ENCODE measurements around the gene ZFP82.
A peak's percentile ranks its signal among the peaks of the same experiment; 100 is the strongest.

The ZFP82 gene

DNA sequence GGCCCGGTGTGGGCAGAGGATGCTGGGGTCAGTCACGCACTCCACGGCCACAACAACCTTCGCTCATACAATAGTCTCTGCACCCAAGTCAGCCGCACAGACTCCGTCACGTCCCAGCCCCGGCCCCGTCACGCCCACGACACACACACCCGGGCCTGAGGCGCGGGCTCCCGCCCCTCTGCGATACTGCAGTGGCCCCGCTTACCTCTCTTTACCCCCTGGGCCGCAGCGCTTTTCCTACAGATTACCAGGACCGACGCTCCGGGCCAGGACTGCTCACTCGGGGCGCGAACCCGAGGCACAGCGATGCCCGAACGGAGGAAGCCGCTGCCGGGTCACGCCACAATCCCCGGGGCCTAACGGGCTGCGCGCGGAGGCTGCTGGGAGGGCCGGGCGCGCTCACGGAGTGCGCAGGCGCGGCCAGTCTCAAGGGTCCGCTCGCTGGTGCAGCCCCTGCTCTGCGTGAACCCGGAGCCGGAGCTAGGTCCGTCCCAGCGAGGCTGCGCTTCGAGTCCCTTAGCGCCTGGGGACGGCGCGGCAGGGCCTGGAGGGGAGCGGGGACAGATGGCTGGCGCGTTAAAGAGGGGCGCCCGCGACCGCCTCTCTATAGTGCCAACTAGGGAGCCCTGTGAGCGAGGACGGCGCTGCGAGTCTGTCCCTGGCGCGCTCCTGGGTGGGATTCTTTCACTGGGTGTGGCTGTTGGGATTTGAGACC lies at the start of gene ZFP82:
ZFP82 (minus strand) TSS at position 358 of the 715 bp plus-strand sequence. CDS start 8,855 bp downstream, outside the sequence.
- peak; percentile 69 for DNase-seq (ENCODE audit: low read depth)

DNA sequence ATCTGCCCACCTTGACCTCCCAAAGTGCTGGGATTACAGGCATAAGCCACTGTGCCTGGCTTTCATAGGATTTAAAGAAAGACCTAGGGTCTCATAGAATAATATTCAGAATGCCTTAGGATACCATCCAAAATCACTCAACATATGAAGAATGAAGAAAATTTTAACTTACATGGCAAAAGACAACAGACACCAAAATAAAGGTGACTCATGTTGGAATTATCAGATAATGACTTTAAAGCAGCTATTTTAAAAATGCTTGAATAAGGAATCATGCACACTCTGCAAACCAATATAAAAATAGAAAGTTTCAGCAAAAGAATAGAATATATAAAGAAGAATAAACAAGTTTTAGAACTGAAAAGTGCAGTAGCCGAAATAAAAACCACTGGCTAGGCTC lies 41.6 kb upstream of the ZFP82 start:
- DNase-seq (ENCODE audit: low read depth): no peak

GRCh38 chr19:36456831-36457230 lies 38.4 kb upstream of the ZFP82 start:
- no peak for DNase-seq (ENCODE audit: low read depth)

DNA sequence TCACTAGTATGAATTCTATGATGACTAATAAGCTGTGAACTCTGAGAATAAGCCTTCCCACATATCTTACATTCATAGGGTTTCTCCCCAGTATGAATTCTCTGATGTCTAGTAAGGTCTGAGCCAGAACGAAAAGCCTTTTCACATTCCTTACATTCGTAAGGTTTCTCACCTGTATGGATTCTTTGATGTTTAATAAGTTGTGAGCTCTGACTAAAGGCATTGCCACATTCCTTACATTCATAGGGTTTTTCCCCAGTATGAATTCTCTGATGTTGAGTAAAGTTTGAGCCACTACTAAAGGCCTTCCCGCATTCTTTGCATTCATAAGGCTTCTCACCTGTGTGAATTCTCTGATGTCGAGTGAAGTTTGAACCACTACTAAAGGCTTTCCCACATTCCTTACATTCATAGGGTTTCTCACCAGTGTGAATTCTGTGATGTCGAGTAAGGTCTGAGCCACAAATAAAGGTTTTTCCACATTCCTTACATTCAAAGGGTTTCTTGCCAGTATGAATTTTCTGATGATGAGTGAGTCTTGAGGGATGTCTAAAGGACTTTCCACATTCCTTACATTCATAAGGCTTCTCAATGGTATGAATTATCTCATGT lies 30.7 kb upstream of the ZFP82 start:
- DNase-seq (ENCODE audit: low read depth): no peak

GRCh38 chr19:36441339-36441738 lies 22.9 kb upstream of the ZFP82 start:
- DNase-seq (ENCODE audit: low read depth): no peak

DNA sequence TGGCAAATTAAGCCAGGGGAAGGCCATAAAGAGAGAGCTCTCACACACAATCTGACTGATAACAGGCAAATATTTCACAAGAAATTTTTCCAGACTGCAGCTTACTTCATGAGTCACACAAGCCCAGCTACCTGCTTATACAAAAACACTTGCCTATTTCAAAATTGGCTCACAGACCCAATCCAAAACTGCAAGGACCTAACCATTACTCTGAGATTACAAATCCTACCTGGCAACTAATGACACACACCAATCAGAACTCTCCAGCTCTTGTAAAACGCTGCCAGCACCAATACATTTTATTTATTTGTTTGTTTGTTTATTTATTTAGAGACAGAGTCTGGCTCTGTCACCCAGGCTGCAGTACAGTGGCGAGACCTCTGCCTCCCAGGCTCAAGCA lies 18.1 kb upstream of the ZFP82 start:
- no peak for DNase-seq (ENCODE audit: low read depth)

- DNase-seq (ENCODE audit: low read depth): no peak
These were observed 5.5 kb upstream of the ZFP82 start for GRCh38 chr19:36423925-36424324.

DNA sequence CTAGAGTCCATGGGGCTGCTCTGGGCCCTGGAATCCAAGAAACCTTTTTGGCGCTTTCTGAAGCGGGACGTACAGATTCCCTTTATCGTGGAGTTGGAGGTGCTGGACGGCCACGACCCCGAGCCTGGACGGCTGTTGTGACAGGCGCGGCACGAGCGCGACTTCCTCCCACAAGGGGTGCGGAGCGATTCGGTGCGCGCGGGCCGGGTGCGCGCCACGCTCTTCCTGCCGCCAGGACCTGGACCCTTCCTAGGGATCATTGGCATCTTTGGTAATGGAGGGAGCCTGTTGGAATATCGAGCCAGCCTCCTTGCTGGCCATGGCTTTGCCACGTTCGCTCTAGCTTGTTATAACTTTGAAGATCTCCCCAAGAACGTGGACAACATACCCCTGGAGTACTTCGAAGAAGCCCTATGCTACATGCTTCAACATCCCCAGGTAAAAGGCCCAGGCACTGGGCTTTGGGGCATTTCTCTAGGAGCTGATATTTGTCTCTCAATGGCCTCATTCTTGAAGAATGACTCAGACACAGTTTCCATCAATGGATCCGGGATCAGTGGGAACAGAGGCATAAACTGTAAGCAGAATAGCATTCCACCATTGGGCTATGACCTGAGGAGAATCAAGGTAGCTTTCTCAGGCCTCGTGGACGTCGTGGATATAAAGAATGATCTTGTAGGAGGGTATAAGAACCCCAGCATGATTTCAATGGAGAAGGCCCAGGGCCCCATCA lies 3.5 kb upstream of the ZFP82 start:
- DNase-seq (ENCODE audit: low read depth): no peak

DNA sequence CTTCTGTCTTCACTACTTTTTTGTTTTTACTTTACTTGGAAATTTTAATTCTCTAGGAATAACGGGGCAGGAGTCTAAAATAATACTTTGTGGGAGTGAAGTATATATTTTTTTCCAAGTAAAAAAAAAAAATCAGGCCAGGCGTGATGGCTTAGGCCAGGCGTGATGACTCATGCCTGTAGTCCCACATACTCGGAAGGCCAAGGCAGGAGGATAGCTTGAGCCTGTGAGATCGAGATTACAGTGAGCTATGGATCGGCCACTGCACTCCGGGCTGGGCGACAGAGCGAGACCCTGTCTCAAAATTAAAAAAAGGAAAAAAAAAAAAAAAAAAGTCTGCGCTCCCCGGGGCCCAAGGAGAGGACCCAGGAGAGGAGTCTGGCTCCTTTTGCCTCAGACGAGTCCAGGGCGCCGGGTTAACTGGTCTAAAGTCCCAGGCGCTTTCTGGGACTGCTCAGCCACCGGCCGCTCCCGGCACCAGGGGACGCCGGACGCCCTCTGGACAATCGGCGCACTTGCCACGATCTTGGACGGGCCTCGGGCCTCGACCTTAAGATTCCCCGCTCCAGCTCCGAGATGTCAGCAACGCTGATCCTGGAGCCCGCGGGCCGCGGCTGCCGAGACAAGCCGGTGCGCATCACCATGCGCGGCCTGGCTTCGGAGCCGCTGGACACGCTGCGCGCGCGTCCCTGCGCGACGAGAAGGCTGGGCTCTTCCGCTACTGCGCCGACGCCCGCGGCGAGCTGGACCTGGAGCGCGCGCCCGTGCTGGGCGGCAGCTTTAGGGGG lies 2.7 kb upstream of the ZFP82 start:
- DNase-seq (ENCODE audit: low read depth): no peak

DNA sequence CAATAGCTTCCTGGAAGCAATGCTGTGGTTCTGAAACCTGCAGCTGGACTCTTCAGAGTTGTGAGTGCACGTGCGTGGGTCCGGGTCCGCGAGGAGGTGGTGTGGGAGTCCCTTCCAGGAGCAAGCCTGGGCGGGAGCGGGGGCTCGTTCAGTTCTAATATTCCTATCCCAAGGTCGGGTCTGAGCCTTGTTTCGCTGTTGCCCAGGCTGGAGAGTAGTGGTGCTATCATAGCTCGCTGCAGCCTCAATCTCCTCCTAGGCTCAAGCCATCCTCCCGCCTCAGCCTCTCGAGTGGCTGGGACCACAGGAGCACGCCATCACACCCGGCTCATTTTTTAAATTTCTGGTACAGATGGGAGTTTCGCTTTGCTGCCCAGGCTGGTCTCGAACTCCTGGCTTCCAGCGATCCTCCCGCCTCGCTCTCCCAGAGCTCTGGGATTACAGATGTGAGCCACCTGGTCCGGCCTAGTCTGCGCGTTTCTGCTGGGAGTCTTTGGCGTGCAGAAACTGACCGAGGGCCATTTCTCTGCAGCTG lies 625 bp downstream of the ZFP82 start:
- no peak for DNase-seq (ENCODE audit: low read depth)

- no peak for DNase-seq (ENCODE audit: low read depth)
These were observed 8.6 kb downstream of the ZFP82 start for GRCh38 chr19:36409841-36410240.

GRCh38 chr19:36408101-36408500 lies 10.3 kb downstream of the ZFP82 start:
- DNase-seq (ENCODE audit: low read depth): no peak

- DNase-seq (ENCODE audit: low read depth): no peak
These were observed 13.9 kb downstream of the ZFP82 start for GRCh38 chr19:36404498-36404897.

DNA sequence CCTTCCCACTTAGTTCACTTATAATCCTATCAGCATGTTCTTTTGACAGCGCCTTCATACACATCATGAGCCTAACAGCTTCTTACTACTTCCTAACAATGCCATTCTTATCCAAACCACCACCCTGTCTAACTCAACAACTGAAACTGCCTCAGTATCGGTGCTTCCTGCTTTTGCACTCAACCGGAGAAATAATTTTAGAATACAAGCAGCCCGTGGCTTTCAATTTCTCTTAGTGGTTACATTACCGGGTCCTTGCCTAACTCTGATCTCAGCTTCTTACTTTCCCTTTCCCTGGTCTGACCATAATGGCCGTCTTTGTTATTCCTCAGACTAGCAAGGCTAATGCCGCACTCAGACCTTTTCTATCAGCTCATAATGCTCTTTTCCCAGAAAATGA lies 17.0 kb downstream of the ZFP82 start:
- DNase-seq (ENCODE audit: low read depth): no peak

GRCh38 chr19:36398571-36398970 lies 19.9 kb downstream of the ZFP82 start:
- DNase-seq (ENCODE audit: low read depth): no peak

GRCh38 chr19:36392916-36393673 lies 25.3 kb downstream of the ZFP82 start:
- no peak for DNase-seq (ENCODE audit: low read depth)

GRCh38 chr19:36379510-36379819 lies 39.0 kb downstream of the ZFP82 start:
- no peak for DNase-seq (ENCODE audit: low read depth)

- peak; percentile 93 for DNase-seq (ENCODE audit: low read depth)
These were observed 39.6 kb downstream of the ZFP82 start, which contains the start of gene ZFP14 for GRCh38 chr19:36378625-36379509. ZFP14 (minus strand) TSS chr19:36379201; CDS start chr19:36367892, 11,309 bp downstream.

GRCh38 chr19:36377541-36378178 lies 40.8 kb downstream of the ZFP82 start:
- DNase-seq (ENCODE audit: low read depth): no peak

- no peak for DNase-seq (ENCODE audit: low read depth)
These were observed 44.7 kb downstream of the ZFP82 start for GRCh38 chr19:36373638-36374156.

Data from stimulated activated CD8-positive, alpha-beta memory T cell treated with anti-CD3 and anti-CD28 coated beads, Interleukin-4, amount 100 ng/mL, for 24 hours (primary cell).